Measurements from ENCODE around the gene PHACTR2. TPM values are rescaled to one million over a fixed set of nuclear protein-coding genes. Genes with fewer than 3 reads are reported as not detected.

Gene PHACTR2
- total RNA-seq, 1 experiment from 2014 or later, result 27.6 TPM

DNA sequence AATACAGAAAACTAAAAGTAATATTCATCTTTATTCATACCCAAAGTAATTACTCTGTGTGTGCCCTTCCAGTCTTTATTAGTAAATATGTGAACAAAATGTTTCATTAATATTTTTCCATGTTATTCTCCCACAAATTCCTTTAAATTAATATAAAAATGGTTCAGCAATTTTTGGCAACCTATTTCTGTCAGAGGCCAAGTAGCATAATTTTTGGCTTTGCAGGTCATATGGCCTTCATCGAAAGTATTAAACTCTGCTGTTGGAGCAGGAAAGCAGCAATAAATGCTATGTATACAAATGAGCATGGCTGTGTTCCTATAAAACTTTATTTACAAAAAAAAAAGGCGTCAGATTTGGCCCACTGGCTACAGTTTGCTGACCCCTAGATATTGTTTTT, 202.6 kb downstream of the PHACTR2 start:
- Histone ChIP-seq H3K36me3 (ENCODE audit: control insufficient read depth in 1 of 2, insufficient read depth in 2 of 2, low read length in 2 of 2) (no peaks in the 10 kb centered on the region), H3K9me2 (ENCODE audit: insufficient read depth) (no peaks in the 10 kb centered on the region), H3K9ac (ENCODE audit: low read length) (no peak overlapping the region), H3K4me3 (replicated peaks in 1 of 2; ENCODE audit: low read depth in 1 of 2, low read length in 2 of 2) (no peak overlapping the region), H2AFZ (ENCODE audit: low read depth, low read length, poor library complexity, severe bottlenecking) (no peak overlapping the region), H3K4me1 (ENCODE audit: control insufficient read depth in 1 of 2, insufficient read depth in 2 of 2, low read length in 2 of 2) (no peaks in the 10 kb centered on the region), H3K9me3 (ENCODE audit: control insufficient read depth in 1 of 2, insufficient read depth in 1 of 2, low read depth in 1 of 2, low read length in 2 of 2) (no peaks in the 10 kb centered on the region), H3K27me3 (ENCODE audit: insufficient read depth, low read length) (no peaks in the 10 kb centered on the region), H3K27ac (ENCODE audit: low read depth, low read length) (no peak overlapping the region), H3K4me2 (ENCODE audit: low read length) (no peak overlapping the region), H4K20me1 (ENCODE audit: insufficient read depth) (no peaks in the 10 kb centered on the region), H3K79me2 (ENCODE audit: insufficient read depth, low read length) (no peaks in the 10 kb centered on the region)
- CTCF ChIA-PET, result no interaction called here
- intact Hi-C loops (cut with micrococcal nuclease), result no loop called here
- ATAC-seq (no peak), DNase-seq (ENCODE audit: low read depth, low spot score) (no peak)
- POLR2A ChIA-PET, result no interaction called here
- RAD21 ChIA-PET (ENCODE audit: low non-redundant PET in 1 of 2, low total read pairs in 2 of 2, uncharacterized antibody in 2 of 2, unreplicated experiment in 2 of 2), result no interaction called here
- no TSS peak for BruUV-seq (replicated peaks)
- no peak for TF ChIP-seq ELF1 (IDR thresholded peaks at IDR 0.05; ENCODE audit: borderline replicate concordance, low read depth)

Other genes starting within 250 kb of the PHACTR2 start
- gene ADAT2, start 227.3 kb upstream of the PHACTR2 start, total RNA-seq (2021; ENCODE audit: unreplicated experiment), result 18.4 TPM
- 12.9 TPM for gene PEX3, start 227.2 kb upstream of the PHACTR2 start, total RNA-seq (2021; ENCODE audit: unreplicated experiment)
- 75.4 TPM for gene FUCA2, start 166.2 kb upstream of the PHACTR2 start, total RNA-seq (2021; ENCODE audit: unreplicated experiment)
- 40.3 TPM for gene LTV1, start 165.4 kb downstream of the PHACTR2 start, total RNA-seq (2021; ENCODE audit: unreplicated experiment)
- gene ZC2HC1B, start 186.5 kb downstream of the PHACTR2 start, total RNA-seq (2021; ENCODE audit: unreplicated experiment), result not detected